GM19463 (cell line): ENCODE measurements around the gene TKTL1.
"Not testable (repeated sequence)": the region's sequence is repeated elsewhere in the genome, so short reads cannot be mapped to it uniquely, and the experiment has no call there.

Experiments
- ATAC-seq: cut with Tn5 transposase; IDR thresholded peaks from one replicate; pipeline ENCODE4 v1.9.1; 2021; ENCODE audit warnings: mild to moderate bottlenecking, moderate library complexity; ENCODE audit not compliant: unreplicated experiment

TKTL1 gene, protein sequence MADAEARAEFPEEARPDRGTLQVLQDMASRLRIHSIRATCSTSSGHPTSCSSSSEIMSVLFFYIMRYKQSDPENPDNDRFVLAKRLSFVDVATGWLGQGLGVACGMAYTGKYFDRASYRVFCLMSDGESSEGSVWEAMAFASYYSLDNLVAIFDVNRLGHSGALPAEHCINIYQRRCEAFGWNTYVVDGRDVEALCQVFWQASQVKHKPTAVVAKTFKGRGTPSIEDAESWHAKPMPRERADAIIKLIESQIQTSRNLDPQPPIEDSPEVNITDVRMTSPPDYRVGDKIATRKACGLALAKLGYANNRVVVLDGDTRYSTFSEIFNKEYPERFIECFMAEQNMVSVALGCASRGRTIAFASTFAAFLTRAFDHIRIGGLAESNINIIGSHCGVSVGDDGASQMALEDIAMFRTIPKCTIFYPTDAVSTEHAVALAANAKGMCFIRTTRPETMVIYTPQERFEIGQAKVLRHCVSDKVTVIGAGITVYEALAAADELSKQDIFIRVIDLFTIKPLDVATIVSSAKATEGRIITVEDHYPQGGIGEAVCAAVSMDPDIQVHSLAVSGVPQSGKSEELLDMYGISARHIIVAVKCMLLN

DNA sequence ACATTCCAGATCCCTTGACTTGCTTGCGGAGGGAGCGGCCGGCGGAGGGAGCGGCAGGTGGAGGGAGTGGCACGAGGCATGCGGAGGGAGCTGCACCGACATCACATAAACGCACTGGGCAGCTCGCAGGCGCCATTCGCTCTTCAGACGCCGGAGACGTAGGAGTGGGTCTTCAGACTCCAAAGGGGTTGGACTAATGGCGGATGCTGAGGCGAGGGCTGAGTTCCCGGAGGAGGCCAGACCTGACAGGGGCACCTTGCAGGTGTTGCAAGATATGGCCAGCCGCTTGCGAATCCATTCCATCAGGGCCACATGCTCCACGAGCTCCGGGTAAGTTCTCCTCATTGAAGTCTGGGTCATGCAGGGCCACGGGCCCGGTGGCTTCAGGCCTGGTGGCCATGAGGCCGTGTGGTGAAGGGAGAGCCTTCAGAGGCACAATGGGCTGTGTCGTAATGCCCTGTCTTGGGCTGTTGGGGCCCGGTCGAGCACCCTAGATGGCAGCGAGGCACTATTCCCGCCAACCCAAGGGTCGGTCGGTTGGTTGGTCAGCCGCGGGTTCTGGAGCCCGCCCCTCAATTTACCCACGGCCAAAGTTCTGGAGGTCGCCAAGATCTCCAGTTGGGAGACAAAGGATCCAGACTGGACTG, at the start of gene TKTL1:
Gene TKTL1, plus strand, starts transcription at position 132 of the 647 bp plus-strand sequence. Its CDS starts 65 bp downstream, at position 197.
- no peak for ATAC-seq

DNA sequence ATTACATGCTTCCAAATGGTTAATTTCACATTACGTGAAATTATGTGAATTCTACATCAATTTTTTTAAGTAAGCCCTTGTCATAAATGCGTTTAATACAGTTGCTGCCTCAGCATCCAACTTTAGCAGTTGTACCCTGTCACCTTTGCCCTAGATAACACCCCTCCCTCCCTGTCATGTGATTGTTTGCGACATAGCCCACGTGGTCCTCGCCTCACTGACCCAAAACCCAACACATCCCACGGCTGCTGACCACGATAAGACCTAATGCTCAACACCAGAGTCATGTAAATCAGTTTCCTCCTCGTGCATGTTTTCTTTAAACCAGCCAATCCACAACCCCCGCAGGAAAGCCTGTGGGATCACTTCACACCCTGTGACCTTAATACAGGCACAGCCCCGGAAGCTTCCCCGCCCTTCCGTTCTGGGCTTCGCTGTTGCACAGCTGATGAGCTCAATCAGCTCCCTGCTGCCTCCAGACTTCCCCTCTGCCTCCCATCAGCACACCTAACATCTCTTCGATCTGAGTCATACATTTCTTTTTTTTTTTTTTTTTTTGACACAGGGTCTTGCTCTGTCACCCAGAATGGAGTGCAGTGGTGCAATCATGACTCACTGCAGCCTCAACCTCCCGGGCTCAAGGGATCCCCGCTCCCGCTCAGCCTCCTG, 48.1 kb upstream of the TKTL1 start:
- ATAC-seq, result not testable (repeated sequence)

DNA sequence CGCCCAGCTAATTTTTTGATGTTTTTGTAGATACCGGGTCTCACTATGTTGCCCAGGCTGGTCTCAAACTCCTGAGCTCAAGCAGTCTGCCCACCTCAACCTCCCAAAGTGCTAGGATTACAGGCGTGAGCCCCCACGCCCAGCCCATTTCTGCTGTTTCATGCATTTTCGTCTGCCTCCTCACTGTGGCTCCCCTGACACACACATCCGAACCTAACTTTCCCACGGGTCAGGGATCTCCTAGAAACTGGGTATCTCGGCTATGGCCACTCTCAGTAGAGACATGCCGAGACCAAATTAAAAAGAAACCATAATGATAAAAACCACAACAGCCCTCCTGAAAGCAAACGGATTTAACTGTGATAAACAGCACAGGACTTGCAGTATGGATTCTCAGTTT, 47.5 kb upstream of the TKTL1 start:
- not testable (repeated sequence) for ATAC-seq

DNA sequence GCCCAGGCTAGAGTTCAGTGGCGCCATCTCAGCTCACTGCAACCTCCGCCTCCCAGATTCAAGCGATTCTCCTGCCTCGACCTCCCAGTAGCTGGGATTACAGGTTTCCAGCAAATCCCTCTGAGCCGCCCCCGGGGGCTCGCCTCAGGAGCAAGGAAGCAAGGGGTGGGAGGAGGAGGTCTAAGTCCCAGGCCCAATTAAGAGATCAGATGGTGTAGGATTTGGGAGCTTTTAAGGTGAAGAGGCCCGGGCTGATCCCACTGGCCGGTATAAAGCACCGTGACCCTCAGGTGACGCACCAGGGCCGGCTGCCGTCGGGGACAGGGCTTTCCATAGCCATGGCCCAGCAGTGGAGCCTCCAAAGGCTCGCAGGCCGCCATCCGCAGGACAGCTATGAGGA, 38.3 kb upstream of the TKTL1 start, which contains the start of gene OPN1MW3:
Gene OPN1MW3, plus strand, starts transcription at position 301 of the 400 bp plus-strand sequence. Its CDS starts 38 bp downstream, at position 339.
- not testable (repeated sequence) for ATAC-seq

DNA sequence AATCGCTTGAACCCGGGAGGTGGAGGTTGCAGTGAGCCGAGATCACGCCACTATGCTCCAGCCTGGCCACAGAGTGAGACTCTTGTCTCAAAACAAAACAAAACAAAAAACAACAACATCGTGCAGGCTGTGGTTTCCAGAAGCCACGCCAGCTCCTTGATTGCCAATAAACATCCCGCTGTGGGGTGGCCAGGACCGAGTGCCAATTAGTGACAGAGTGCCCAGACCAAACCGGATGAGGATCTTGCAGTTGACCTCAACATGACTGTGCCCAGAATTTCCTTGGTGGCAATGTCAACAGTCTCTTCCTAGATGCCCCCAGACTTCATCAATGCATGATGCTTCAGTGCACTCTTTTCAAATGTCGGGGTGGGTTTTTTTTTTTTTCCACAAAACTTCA, 36.9 kb upstream of the TKTL1 start:
- ATAC-seq, result not testable (repeated sequence)

DNA sequence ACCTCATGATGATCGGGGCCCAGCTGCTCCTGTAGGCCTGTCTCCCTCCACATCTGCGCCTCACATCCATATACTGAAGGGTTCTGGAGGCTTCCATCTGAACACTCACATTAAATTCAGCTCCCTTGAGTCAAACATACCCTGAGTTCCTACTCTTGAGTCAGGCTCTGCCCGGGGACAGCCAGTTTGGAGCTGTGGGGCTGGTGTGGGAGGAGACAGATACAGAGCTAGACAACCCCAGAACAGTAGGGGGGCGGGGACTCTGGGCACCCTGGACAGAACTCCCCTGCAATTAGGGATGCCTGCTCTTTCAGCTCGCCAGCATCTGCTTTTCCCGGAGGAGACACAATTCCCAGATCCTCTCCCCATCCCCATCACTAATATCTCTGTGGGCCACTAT, 32.5 kb upstream of the TKTL1 start:
- not testable (repeated sequence) for ATAC-seq

DNA sequence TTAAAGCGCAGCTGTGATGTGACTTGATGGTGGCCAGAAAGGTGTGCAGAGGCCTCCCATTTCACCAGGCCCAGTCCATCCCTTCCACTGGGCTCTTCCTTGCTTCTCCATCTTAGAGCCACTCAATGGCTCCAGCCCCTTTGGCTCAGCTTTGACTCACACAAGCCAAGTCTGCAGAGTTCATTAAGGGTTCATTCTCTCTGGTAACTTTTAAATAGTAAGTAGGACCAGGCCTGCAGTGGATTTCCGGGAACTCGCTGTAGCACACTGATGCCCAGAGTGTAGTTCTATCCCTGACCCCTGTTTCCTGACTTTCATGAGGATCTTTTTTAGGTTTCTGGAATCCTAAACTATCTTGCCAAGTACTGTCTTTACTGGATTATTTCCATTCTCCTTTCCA, 26.4 kb upstream of the TKTL1 start:
- not testable (repeated sequence) for ATAC-seq

DNA sequence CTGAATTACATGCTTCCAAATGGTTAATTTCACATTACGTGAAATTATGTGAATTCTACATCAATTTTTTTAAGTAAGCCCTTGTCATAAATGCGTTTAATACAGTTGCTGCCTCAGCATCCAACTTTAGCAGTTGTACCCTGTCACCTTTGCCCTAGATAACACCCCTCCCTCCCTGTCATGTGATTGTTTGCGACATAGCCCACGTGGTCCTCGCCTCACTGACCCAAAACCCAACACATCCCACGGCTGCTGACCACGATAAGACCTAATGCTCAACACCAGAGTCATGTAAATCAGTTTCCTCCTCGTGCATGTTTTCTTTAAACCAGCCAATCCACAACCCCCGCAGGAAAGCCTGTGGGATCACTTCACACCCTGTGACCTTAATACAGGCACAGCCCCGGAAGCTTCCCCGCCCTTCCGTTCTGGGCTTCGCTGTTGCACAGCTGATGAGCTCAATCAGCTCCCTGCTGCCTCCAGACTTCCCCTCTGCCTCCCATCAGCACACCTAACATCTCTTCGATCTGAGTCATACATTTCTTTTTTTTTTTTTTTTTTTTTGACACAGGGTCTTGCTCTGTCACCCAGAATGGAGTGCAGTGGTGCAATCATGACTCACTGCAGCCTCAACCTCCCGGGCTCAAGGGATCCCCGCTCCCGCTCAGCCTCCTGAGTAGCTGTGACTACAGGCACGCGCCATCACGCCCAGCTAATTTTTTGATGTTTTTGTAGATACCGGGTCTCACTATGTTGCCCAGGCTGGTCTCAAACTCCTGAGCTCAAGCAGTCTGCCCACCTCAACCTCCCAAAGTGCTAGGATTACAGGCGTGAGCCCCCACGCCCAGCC, 10.9 kb upstream of the TKTL1 start:
- ATAC-seq, result peak; percentile 81

DNA sequence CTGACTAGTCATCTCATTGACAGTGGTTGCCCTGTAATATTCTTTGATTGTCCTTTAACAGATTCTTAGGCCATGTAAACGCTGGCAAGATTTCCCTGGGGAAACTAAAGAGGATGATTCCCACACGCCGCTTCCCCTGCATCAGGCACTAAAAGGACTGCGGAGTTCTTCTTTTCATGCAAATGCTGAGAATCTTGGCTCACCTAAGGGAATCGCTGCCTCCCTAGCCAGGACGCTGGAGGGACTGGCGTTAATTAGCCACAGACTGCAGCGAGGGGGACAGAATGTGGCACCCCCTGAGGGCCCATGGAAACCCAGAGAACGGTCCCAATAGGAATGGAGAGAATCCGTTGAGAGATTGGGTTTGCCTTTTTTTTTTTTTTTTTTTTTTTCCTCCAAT, 9.2 kb upstream of the TKTL1 start:
- ATAC-seq, result not testable (repeated sequence)

DNA sequence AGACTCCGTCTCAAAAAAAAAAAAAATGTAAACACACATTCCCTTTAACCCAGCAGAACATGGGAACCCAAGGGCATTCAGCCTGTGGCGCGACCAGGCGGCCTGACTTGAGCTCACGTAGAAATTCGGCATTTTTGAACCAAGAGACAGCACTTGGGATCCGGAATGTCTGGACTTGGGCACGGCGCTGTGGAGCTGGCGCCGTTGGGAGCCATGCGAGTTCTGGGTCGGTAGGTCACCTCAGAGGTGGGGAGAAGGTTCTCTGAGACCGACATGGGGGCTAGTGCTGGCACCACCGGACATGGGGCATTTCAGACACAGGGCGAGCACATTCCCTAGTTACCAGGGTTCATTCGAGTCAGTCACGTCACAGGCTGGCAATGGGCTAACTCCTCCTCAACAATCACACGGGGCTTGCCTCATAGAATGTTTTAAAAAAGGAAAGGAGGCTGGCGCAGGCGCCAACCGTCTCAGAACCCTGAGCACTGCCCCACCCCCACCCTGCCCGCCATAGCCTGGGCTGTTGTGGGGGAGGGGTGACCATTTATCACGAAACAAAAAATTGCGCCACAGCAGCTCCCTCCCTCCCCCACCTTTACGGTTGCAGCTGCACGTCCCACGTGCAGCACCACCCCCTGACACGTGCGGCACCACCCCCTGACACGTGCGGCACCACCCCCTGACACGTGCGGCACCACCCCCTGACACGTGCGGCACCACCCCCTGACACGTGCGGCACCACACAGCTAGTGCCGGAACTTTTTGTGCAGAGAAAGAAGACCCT, 612 bp upstream of the TKTL1 start, which contains the start of gene TEX28:
Gene TEX28, minus strand, starts transcription at position 334 of the 784 bp plus-strand sequence. CDS start 3,007 bp downstream, outside the sequence.
- no peak for ATAC-seq

DNA sequence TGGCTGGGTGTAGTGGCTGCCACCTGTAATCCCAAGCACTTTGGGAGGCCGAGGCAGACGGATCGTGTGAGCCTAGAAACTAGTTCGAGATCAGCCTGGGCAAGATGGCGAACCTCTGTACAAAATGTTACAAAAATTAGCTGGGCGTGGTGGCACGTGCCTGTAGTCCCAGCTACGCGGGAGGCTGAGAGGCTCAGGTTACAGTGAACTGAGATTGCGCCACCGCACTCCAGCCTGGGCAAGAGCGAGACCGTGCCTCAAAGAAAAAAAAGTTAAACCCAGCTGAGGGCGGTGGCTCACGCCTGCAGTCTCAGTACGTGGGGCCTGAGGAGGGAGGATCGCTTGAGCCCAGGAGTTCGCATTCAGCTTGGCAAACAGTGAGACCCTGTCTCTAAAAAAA, 1.1 kb downstream of the TKTL1 start:
- no peak for ATAC-seq

DNA sequence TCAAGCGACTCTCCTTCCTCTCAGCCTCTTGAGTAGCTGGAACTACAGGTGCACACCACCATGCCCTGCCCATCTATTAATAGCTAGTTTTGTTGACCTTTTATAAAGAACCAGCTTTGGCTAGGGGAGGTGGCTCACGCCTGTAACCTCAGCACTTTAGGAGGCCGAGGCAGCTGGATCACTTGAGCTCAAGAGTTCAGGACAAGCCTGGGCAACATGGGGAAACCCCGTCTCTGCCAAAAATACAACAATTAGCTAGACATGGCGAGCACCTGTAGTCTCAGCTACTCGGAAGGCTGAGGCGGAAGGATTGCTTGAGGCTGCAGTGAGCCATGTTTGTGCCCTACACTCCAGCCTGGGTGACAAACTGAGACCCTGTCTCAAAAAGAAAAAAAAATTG, 2.7 kb downstream of the TKTL1 start:
- no peak for ATAC-seq

DNA sequence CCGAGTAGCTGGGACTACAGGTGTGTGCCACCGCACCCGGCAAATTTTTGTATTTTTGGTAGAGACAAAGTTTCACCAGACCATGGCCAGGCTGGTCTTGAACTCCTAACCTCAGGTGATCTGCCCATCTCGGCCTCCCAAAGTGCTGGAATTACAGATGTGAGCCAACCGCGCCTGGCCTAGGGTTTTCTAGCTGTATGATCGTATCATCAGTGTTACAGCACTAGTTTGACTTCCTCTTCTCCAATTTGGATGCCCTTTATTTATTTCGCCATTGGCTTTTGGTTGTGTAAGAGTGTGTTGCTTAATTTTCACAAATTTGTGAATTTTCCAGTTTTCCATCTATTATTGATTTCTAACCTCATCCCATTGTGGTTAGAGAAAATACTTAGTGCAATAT, 5.2 kb downstream of the TKTL1 start:
- no peak for ATAC-seq

DNA sequence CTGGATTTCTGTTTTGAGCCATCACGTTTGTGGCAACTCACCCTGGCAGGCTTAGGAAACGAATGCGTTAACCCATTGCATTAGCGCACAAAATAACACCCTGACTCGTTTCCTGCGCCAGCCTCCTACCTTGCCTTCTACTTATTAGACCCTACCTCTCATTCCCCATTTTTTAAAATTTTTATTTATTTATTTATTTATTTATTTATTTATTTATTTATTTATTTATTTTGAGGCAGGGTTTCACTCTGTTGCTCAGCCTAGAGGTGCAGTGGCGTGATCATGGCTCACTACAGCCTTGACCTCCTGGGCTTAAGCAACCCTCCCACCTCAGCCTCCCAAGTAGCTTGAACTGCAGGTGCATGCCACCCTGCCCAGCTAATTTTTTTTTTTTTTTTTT, 7.4 kb downstream of the TKTL1 start:
- ATAC-seq, result not testable (repeated sequence)

DNA sequence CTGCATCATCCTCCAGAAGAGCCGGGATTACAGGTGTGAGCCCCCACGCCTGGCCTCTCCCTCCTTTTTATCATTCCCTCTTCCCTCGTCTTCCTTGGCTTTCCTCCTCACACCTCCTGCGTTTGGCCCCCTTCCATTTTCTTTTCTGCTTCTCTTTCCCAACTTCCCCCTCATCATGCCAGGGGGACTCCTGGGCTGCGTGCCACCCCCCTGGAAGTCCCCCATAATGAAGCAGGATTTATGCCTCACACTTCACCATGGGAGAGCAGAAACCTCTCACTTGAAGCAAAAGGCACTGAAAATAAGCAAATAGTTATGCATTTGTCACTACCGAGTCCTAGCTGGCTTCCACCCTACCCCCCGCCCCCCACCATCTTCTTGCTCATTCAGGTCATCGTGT, 7.9 kb downstream of the TKTL1 start:
- no peak for ATAC-seq

DNA sequence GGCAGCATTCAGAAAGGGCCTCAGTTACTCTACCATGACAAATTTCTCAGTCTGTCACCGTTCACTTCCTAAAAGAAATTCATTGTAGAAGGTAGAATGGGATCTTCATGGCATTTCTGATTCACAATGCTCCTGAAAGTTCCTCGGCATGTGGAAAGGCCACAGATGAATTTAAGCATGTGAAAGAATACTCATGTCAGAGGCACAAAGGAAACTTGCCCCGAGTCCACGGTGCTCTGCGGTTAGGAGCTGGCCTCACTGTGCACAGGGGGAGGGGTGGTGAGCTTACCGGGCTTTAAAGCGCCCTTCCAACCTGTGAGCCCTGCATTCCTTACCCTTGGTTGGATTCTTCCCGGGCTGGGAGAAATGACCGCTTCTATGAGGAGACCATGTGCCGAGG, 9.3 kb downstream of the TKTL1 start:
- ATAC-seq, result no peak

DNA sequence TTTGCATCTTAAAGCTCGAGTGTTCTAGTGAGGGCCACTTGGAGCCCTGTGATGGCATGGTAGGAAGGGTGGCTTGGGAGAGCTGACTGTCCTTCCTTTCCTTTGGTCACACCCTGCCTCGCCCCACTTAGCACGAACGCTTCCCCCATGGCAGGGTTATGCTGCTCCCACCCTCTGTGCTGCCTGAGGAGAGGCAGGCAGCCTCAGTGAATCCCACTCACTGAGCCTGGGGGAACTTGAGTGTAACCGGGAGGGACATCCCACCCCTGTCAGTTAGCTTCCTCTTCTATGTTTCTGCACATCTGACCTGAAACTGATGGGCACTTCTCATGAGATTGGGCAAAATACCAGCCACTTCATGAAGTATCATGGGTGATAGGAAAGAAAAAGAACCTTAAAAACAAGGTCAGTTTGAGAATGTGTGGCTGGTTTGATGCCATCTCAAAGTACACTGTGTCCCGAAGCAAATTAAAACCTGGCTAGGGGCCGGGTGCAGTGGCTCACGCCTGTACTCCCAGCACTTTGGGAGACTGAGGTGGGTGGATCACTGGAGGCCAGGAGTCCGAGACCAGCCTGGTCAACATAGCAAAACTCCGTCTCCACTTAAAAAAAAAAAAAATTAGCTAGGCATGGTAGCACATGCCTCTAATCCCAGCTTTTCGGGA, 10.1 kb downstream of the TKTL1 start:
- ATAC-seq, result no peak

DNA sequence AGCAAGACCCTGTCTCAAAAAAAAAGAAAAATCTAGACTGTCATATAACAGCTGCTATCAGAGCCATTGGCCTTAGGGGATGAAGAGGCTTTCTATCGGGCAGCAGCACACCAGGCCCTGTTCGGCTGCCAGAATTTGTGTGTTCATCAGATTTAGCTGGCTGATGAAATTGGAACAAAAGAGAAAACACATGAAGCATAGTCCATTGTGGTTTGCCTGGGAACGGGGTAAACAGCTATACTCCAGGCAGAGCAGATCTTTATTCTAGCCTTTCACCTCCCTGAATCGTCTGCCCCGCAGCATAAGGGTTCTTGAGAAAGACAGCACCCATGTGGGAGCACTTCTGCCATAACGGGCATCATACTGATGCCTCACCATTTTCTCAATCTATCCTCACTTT, 11.6 kb downstream of the TKTL1 start:
- ATAC-seq, result no peak
